T follicular helper cell (primary cell): ENCODE measurements around the gene RHOH.
"Not testable (repeated sequence)": the region's sequence is repeated elsewhere in the genome, so short reads cannot be mapped to it uniquely, and the experiment has no call there.

Source experiments
- DNase-seq: peaks from one replicate; pipeline ENCODE4 v3.0.0-alpha.2; 2020; ENCODE audit warnings: low read depth

Gene RHOH

DNA sequence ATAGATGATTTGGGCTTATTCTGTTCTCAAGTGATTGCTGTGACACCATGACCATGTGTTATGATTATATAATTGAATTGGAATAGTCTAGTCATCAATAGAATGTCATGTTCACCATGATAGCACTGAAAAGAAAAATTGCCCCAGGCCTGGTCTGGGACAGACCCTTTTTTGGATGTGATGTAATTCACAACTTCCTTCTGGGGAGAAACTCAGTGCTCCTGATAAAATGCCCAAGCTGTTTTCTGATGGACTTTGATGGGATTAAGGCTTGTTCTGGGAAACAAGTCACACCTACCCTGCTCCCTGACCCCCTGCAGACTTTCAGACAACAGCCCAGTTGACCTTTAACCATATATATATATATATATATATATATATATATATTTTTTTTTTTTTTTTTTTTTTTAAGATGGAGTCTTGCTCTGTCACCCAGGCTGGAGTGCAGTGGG lies 65.3 kb downstream of the RHOH start:
- no peak for DNase-seq

DNA sequence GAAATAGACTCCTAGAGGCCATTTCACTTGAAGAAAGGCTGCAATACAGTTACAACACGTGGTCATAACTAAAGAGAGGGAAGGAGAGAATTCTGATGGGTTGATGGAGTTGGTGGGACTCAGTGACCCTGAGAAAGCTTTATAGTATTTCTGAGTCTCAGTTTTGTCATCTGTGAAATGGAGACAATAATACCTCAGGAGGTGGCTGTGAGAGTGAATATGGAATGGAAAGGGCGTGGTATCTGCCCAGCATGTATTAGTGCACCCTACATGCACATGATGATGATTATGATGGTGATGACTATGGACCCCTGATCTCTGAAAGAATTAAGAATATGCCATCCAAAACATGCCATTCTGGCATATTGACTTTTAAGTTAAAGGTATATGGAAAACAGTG lies 66.0 kb downstream of the RHOH start:
- no peak for DNase-seq

DNA sequence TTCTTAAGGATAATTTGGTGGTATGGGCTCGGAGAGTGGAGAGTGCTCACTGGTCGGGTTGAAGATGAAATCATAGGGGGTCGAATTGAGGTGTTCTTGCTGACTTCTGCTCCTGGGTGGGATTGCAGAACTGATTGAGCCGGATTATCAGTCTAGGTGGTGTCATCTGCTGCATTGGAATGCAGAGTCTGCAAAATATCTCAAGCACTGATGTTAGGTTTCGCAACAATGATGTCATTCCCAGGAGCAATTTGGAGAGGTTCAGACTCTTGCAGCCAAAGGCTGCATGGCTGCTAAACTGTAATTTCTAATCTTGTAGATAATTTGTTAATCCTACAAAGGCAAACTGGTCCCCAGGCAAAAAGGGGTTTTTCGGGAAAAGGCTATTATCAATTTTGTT lies 67.7 kb downstream of the RHOH start:
- DNase-seq: no peak

DNA sequence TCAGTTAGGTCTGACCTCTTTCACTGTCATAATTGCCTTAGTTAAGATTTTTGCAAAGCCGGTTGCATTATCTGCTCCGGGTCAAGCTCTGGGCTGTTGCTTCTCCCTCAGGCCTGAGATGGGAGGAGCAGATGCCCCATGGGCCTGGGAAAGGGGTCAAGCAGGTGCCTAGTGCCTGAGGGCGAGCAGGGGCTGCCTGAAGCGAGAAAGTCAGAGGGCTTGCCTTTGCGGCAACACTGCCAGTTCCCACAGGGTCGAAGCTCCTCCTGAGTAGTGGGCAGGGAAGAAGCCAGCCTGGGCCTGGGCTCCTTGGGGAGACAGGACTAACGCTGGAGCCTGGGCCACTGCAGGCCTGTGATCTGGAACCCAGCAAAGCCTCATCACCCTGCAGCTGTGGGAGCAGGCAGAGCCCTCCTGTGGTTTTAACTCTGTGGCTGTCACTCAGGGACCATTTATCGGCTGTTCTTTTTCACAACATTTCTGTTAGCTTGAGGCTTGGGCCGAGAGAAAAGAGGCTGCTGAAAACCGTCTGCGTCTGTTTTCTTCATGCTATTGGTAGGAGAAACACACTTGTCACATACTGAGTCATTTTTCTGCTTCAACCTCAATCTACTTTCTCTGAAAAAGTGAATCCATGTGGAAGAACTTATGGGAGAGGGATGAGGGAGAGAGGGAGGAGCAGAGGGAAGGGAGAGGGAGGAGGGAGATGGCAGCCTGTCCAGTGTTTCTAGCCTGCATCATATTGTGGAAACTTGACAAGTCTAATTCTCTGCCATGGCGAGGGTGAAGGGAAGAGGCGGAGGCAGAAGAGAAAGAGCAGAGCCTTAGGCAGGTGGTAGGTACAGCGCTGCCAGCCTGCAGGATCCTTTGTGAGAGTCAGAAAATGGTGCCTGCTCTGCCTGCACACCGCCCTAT lies 68.4 kb downstream of the RHOH start:
- DNase-seq: no peak

DNA sequence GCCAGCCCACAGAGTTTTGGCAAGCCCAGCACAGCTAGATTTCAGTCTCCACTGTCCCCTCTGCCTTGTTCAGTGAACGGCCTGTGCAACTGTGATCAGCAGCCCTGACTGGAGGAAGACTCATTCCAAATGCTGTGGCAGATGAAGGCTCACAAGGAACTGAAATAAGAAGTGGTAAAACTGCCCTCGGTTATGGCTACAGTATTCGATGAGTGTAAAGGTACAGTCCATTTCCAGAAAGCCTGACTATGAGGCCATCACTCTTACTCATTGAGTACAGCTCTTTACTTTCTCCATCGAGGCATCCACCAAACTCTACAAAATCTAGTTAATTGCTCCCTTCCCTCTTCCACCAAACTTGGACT lies 69.1 kb downstream of the RHOH start:
- no peak for DNase-seq

DNA sequence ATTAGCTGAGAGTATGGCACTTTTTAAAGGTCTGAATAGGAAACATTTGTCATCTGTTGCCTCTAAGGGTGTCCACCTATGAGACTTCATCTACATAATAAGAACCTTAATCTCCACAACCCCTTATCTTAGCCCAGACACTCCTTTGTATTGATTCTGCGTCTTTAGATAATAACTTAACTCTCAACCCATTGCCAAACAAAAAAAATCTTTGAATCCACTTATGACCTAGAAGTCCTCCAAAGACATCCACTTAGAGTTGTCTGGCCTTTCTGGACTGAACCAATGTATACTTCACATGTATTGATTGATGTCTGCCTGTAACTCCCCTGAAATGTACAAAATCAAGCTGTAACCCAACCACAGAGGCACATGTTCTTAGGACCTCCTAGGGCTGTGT lies 72.3 kb downstream of the RHOH start:
- no peak for DNase-seq

DNA sequence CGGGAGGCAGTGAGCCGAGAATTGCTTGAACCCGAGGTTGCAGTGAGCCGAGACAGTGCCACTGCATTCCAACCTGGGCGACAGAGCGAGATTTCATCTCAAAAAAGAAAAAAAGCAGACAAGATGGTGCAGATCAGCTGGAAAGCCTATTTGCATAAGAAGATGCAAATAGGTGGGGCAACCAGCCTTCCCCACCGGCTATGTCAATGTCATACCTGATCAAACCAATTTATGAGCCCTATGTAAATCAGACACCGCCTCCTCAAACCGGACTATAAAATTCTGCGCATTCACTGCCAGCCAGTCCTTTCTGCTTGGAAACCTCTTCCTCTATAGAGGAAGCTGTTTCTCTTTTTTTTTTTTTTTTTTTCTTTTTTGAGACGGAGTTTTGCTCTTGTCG lies 73.8 kb downstream of the RHOH start:
- DNase-seq: no peak

DNA sequence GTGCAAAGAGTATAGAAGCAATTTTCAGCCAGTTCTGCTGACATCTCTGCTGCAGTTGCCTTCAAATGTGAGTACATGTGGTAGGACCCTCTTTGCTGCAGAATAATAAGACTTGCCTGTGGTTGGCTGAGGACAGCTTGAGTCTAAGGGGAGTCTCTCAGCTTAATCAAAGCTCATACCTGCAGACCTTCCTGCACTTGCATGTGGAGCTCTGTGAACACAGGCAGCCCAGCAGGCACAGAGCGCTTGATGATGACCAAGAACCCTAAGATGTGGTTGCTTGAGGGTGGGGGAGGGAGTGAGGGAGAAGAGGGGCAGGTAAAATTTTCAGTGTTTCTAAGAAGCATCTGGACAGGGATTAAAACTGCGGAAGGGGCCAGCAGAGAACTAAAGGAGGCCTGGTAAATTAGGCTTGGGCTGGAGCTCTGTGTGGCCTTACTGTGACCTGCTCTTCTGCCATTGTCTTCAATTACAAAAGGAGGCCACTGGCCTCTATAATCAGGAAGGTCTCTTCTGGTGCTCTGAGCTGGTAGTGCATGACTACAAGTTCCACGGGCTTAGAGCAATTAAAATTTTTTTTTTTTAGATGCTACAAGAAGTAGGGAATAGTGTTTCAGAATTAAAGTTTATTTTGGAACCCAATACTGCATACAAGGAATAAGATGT lies 78.4 kb downstream of the RHOH start:
- no peak for DNase-seq

DNA sequence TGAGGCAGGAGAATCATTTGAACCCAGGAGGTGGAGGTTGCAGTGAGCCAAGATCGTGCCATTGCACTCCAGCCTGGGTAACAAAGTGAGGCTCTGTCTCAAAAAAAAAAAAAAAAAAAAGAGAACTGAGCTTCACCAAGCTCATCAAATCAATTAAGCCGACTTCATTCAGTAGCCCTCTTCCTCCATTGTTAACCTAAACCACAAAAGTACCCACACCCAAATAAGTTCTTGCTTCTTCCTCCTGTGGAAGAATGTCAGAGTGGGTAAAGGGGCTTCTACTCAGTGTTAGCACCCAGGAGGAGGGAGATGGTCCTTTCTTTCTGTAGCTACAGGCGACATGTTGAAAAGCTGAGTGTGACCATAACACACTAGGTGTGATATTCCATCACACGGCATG lies 79.7 kb downstream of the RHOH start:
- DNase-seq: no peak

DNA sequence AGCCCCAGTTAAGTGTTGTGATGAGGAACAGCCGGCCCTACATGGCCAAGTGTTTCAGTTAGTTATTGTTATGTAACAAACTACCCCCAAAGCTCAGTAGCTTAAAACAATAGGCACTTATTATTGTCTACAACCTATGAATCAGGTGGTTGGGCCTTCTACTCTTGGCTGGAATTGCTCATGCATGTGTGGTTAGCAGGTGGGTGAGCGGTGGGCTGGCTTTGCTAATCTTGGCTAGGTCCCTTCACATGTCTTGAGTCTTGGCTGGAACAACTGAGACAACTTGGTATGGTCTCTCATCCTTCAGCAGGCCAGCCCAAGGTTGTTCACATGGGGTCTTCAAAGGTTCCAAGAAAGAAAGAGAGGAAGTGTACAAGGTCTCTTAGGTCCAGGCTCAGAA lies 83.8 kb downstream of the RHOH start:
- DNase-seq: no peak

DNA sequence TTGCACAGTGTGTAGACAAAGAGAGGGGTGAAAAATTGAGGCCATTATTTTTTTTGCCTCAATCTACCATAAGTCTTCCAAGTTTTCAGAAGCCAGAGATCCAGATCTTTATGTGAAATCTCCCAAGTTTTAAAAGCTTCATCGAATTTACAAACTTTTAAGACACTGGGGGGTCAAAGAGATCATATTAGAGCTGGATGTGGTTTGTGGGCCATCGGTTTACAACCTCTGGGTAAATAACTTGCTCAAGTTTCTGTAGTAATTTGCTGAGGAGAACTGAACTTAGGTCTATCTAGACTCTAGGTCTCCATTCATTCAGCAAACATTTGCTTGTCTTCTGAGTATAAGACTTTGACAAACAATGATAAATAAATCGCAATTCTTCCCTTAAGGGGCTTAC lies 84.3 kb downstream of the RHOH start:
- no peak for DNase-seq

DNA sequence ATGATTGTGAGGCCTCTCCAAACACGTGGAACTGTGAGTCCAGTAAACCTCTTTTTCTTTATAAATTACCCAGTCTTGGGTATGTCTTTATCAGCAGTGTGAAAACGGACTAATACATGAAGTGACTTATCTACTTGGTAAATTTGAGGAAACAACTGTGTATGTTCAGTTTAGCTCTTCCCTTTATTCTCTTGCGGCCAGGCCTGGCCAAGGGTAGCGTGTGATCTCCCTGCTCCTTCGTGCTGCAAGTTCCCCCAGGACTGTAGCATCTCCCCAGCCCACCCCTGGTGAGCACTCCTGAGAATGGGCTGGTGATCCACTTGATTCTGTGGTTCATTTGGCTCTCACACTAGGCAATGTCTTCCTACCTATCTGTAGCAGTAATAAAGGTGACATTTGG lies 85.1 kb downstream of the RHOH start:
- DNase-seq: no peak

DNA sequence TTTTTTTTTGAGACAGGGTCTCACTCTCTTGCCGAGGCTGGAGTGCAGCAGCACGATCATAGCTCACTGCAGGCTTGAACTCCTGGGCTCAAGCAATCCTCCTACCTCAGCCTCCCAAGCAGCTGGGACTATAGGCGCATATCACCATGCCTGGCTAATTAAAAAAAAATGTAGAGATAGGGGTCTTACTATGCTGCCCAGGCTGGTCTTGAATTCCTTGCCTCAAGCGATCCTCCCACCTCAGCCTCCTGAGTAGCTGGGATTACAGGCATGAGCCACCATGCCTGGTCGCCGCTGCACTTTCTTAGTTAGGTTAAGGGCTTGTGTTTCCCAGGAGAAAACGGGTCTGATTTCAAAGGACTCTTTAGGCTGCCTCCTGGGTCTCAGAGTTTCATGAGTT lies 86.0 kb downstream of the RHOH start:
- DNase-seq: not testable (repeated sequence)

DNA sequence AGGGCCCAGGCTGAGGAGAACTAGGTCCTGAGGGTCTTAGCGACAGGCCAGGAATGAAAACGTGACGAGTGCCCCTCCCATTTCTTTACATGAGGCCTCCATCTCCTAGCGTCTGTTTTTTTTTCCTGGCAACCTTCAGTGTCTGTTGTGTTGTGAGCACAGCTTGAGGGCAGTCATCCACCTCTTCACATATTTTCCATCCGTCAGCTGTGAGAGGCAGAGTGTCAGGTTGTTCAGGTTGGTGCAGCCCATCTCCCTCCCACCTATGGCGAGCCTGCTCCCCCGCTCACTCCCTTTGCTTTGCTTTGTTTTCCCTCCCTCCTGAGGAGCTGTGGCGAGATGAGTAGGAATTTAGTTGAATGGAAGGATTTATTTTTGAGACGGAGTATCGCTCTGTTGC lies 86.6 kb downstream of the RHOH start:
- DNase-seq: no peak

DNA sequence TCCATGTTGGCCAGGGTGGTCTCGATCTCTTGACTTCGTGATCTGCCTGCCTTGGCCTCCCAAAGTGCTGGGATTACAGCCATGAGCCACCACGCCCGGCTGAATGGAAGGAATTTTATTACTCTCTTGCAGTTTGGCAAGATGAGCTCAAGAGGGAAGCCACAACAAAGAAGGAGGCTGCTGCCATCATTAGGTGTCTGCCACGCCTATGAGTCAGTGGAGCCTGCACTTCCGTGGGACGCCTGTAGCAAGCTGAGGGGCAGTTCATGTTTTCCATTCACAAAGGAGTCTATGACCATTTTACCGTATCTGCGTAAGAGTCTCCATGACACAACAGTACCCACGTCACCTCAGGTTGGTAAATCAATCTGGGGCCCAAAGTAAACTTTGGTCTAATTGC lies 87.1 kb downstream of the RHOH start:
- peak; percentile 85 for DNase-seq

DNA sequence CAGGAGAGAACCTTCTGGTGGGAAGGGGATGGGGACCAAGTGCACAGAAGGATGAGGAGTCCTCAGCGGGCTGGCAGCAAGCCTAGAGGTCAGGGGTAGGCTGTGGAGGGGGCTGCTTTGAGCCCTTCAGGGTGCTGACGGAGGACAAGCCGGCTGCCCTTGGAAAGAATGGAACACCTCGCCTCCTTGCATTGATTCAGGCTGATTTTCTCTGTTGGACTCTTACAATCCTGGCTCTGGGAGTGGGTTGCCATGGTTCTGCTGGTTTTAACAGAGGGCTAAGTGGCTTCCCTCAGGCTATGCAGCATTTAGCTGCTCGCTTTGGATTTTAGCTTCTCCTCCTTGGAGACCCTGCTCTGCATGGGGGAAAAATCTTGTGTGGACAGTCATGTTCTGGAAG lies 88.9 kb downstream of the RHOH start:
- DNase-seq: no peak

DNA sequence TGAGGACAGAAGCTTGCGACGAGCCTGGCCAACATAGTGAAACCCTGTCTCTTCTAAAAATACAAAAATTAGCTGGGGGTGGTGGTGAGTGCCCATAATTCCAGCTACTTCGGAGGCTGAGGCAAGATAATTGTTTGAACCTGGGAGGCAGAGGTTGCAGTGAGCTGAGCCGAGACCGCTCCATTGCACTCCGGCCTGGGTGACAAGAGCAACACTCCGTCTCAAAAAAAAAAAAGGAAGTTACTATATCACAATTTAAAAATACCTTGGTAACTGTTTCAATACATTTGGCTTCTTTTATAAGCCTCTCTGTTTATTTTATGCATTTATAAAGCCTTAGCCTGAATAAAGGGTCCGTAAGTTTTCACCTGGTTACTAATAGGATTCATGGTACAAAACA lies 91.7 kb downstream of the RHOH start:
- DNase-seq: no peak

DNA sequence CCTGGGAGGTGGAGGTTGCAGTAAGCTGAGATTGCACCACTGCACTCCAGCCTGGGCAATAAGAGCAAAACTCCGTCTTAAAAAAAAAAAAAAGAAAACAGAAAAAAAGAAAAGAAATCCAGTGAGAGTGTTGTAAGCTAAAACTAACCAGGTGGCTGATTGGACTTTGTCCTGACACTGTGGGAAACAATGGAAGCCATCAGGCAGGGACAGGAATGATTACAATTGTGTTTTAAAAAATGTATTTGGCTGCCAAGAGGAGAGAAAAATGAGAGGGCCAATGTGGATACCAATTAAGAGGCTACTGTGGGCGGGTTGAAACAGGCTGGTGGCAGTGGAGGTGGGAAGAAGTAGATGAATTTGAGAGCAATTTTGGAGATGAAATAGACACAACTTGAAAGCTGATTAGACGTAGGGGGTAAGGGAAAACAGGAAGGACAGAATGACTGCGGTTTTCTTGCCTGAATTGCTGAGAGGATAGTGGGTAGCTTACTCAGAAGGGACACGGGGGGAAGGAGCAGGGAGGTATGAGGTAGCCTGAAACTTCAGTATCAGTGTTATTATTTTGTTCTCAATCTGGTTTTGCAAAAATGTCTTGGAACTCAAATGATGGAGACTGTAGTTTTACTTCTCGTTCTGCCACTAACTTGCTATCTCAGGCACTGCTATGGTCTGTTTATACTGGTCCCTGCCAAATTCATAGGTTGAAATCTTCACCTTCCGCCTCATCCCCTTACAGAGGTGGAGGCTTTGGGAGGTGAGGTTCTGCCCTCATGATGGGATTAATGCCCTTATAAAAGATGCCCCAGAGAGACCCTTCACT lies 92.7 kb downstream of the RHOH start:
- DNase-seq: no peak

DNA sequence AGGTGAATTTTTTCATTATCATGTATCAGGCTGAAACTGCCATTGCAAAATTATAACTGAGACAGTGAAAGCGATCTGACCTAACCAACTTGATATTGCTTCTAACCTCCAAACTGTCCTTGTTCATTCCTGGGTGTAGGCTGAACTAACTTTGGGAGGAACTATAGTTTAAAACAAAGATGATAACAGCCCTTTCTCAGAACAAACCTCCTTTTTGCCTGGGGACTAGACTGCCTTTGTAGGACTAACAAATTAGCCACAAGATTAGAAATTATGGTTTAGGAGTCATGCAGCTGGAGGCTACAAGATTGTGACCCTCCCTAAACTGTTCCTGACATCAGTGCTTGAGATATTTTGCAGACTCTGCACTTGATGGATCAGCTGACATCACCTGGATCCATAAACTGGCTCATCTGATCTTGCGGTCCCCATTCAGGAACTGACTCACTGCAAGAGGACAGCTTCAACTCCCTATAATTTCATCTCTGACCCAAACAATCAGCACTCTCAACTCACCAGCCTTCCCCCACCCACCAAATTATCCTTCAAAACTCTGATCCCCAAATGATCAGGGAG lies 93.9 kb downstream of the RHOH start:
- DNase-seq: not testable (repeated sequence)

DNA sequence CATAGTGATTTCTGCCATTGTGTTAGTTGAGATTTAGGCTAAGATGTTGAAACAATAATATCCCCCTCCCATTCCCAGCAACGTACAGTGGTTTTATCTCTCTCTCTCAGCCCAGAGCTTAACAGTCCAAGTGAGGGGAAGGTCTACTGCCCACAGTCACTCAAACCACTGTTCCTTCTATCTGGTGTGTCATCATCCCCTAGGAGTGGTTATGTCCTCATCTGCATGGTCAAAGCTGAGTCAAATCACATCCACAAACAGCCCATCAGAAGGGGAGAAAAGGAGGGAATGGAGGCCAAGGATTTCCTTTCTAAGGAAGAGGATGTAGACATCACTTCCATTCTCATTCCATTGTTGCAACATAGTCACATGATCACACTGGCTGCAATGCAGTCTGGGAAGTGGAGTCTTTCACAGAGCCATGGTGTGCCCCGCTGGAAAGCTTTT lies 95.5 kb downstream of the RHOH start:
- no peak for DNase-seq

DNA sequence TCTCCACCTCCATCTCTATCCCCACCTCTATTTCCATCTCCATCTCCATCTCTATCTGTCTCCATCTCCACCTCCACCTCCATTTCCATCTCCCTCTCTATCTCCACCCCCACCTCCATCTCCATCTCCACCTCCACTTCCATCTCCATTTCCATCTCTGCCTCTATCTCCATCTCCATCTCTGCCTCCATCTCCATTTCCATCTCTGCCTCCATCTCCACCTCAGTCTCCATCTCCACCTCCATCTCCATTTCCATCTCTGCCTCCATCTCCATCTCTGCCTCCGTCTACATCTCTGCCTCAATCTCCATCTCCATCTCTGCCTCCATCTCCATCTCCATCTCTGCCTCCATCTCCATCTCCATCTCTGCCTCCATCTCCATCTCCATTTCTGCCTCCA lies 97.5 kb downstream of the RHOH start:
- DNase-seq: no peak

DNA sequence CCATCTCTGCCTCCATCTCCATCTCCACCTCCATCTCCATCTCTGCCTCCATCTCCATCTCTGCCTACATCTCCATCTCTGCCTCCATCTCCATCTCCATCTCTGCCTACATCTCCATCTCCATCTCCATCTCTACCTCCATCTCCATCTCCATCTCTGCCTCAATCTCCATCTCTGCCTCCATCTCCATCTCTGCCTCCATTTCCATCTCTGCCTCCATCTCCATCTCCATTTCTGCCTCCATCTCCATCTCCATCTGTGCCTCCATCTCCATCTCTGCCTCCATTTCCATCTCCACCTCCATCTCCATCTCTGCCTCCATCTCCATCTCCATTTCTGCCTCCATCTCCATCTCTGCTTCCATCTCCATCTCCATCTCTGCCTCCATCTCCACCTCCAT lies 98.2 kb downstream of the RHOH start:
- not testable (repeated sequence) for DNase-seq
